NCI-H146 treated with DMSO at 0.1 percent for 48 hours (cell line): ENCODE measurements around the gene ZNF831.

ENCODE experiments used
- DNase-seq: peaks from one replicate; lab custom pipeline; 2025; ENCODE audit not compliant: unreplicated experiment; lab: John Stamatoyannopoulos, UW

The ZNF831 gene

DNA sequence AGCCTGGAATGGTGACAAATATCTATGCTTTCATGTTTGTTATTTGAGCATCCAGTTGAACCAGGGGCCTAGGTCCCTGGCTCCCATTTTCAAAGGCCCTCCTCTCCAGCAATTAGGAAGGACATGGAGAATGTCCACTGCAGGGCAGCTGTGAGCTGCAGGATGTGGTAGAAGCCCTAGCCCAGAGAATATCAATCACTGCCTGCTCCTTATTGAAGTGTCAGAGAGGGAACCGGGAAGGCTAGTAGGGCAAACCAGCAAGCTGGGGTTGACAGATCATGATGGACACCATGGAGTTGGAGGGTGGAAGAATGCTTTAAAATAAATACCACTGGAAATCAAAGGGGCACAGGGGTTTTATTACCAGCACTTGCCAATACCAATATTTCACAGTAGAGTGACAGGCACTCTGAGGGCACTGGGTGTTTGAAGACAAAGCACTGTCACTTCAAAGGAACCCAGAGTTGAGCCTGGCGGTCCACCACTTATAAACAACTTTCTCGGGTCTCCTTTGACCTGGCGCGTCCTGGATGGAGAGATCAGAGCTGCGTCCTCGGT lies 47.7 kb downstream of the ZNF831 start:
- DNase-seq: no peak

DNA sequence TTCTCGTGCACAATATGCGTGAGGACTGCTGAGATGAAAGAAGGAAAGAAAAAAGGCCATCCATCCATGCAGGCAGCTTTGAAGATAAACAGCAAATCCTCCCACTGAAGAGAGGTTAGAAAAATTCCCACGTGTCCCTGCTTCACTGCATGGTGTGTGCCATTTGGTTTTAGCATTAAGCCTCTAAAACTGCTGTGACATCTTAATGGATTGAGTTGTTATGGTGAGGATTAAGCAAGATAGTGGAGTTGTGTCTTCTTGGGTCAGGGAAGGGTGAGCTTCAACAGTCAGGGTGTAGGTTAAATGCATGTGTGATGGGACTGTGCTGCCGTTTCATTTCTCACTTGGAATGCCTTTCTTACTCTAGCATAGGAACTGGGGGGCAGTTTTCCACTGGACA lies 50.5 kb downstream of the ZNF831 start:
- DNase-seq: no peak

DNA sequence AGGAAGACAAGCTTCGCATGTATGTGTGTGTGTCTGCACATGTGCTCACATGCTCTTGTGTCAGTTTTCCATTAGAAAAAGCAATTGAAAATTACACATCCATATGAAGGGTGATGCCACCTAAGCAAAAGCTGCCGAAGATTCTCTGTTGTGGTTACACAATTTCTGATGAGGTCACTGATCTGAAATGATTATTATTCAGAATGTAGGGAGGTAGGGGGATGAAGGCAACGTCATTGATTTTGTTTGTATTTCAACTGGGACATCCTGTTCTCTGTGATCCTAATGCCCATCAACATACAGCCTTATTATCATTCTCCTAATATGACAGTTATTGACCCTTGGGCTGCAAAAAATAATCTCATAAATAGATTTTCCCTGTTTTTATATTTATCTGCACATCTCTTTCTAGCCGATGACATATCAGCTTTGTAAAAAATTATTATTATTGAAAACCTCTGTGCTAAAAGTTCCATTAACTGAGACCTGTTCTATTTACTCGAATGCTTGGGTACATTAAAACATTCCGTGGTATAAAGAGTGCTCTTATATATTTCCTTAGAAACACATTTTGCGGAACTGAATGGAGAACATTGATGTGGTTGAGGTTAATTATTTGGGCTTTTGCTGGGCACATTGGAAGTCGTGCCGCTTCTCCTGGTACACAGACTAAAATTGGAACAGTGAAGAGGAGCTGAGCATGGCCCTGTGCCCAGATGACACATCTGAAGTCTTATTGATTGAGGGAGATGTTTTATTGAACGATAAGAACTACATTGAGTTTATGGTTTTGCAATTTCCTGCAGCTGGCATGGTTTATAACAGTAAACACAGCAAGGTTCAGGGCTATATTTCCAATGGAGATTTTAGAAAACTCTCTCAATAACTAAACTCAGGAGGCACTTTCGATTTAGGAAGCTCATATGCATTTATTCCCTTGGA lies 51.3 kb downstream of the ZNF831 start:
- DNase-seq: no peak

DNA sequence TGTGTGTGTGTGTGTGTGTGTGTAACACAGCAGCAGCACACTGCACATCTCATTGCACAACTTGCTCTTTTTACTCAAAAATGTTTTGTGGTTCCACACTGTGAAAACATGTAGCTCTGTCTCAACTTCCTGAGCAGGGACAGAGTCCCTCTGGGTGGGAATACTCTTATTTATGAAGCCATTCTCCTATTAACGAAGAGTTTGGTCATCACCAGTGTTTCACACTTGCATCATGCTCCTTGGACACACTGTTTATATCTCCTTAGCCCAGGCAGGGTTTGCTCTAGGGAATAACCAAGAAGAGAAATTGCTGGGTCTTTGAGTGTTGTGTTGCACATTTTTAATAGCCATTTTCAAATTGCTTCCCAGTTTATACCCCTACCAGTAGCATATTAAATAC lies 53.6 kb downstream of the ZNF831 start:
- no peak for DNase-seq

DNA sequence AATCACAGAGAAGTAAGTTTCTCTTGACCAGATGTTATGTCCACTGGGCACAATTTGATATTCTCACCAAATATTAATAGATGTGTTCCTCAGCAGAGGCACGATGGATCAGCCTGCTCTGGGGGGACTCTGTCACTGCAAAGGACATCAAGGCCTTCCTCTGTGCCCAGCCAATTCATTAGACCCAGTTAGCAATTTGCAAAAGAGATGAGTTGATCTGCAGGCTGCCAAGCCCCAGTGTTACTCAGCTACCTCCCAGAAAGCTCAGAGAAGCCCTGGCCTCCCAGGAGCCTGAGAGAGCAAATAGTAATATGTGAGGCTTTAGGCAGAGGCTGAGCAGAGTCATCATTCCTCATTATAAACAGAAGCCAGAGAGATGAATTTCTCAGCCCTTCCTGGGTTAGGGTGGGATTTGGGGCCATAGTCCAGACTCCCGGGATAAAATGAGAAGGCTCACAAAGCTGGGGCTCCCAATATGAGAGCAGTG lies 54.2 kb downstream of the ZNF831 start:
- no peak for DNase-seq

DNA sequence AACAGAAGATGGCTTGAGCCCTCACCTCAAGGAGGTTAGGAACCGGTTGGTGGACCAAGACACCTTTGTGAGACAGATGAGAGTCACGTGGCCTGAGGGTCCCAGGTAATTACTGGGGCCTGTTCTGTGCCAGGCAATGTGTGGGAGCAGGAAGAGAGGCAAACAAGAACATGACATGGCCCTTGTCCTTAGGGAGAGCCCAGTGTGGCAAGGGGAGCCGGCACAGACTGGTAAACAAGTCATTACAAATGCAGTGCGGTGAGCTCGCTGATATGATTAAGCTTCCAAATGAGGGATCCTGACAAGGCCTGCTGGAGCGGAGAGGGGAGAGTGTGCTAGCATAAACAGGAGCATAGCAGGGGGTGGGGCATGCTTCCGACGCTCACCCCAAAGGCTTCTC lies 55.6 kb downstream of the ZNF831 start:
- no peak for DNase-seq

DNA sequence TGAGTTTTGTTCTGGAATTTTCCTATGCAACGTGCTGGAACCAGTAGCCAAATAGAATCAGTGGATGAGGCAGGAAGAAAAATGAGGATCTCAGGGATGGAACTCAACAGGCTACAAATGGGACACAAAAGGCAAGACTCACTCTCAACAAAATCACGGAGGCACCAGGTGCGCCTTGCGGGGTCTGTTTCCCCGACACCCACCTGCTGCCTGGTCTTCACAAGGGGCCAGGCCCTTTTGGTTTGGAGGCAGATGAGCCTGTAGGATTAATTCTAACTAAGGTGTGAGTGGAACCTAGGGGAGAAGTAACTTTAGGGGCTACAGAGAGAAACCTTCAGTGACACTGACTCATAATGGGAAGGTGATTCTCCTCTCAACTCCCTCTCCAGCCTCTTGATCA lies 56.5 kb downstream of the ZNF831 start:
- DNase-seq: no peak

DNA sequence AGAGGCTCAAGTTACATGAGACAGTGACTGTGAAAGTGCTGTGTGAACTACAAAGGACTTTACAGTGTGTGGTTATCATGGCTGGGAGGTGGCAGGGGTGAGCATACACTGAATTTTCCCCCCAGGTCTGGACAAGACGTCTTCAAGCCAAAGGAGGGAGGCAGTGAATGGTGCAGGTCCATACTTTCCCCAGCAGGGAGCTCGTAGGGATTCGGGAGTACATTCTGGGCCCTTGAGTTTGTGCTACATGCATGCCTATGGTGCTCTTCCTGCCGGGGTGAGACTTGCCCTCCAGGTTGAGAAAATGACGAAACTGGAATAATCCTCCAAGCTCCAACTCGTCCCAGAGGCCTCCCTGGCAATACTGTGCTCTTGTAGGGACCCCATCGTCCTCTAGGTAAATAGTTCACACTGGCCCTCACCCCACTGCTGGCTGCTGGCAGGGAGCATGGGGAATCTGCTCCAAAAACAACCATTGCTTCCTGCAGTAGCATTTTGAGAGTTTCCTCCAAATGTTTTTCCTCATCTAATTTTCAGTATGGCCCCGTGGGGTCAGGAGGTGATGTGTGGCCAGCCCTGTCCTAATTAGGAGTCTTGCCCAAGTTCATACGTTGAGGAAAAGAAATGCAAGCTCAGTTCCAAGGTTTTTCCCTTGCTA lies 57.6 kb downstream of the ZNF831 start:
- DNase-seq: no peak

DNA sequence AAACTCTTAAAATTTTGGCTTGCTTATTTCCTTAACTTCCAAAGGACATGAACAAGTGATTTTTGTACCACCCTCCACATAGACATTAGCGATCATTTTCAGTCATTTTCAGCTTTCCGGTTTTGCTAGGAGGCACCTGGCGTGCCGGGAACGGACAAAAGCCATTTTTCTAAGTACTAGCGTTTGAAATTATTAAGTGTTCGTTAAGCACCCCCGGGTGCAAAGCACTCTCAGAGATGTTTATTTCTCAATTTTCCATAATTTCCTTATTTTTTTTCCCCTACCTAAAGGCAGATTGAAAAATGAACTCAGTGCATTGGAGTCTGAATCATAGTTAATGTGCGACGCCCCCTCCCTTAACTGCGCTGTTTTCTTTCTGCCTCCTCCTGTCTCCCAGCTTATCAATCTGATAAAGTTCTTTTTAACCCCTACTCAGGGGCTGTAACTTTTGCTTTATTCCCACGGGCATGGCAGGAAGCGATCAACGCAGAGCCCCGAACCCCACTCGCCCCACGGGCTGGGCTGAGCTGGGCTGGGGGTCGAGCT lies 58.2 kb downstream of the ZNF831 start:
- DNase-seq: no peak

DNA sequence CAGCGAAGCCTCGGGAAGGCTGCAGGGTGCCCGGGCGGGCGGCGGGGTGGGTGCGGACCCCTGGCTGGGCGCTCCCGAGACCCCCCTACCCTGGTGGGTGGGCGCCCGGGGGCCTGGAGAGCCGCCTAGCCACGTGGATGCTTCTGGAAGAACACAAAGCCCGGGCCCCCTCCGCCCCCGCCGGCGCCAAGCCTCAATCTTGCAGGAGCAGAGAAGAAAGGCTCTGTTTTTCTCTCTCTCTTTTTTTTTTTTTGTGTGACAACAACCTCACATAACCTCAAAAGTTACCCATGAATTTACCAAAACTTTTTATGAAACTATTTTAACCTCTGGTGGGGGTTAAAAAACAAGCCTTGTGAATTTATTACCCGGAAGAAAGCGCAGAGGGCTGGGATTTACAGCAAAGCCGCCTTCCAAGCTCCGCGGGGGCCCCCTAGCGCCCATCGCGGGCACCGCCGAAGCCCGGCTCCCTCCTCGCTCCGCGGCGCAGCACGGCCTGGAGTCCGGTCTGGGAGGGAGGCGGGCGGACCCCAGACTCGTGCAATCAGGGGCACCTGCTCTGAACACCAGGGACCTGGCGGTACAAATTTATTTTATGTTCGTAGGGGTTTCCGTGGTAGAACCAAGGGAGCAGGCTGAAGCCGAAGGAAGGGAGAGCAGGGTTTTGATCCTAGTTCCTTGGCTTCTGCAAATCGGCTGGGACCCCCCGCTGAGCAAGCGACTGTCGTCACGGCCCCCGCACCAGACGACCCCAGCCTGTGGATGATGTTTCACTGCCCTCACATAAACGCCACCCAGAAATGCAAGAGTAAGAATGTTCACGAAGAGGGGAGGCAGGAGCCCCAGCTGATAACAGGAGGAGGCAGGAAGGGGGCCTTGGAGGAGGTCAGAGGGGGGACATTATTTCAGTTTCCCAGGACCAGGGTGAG lies 58.9 kb downstream of the ZNF831 start:
- DNase-seq: peak; percentile 46

DNA sequence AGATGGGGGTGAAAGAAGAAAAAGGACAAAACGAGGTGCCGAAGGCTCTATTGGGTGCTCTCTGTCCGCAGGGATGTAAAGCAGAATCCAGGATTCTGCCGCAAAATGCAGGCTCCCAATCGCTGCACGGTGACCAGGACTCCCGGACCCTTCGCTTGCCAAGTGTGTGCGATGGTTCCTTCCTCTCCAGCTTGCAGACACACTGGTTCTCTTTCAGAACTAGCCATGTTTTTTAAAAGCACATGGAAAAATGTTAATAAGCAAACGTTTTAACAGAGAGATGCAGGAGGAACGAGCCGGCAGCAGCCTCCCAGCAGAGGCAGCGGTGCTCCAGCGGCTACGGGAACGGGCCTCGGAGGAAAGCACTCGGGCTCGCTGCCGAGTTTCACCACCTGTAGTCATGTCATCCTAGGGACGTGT lies 59.6 kb downstream of the ZNF831 start:
- DNase-seq: no peak

DNA sequence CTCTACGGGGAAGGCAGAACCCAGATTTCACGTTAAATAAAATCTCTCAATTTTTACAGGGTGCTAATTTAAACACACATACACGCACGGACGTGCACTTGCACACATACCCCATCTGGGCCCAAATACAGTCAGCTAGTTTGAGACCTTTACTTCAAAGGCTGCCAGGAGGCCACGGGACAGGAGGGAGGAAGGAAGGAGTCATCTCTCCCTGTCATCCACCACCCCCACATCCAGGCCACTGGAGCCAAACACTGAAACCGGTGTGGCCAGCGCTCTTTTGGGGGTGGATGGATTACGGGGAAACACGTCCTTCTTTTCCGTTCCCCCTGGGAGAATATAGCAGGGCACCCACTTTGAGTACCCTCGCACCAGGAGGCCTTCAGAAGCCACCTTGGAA lies 60.1 kb downstream of the ZNF831 start:
- no peak for DNase-seq

DNA sequence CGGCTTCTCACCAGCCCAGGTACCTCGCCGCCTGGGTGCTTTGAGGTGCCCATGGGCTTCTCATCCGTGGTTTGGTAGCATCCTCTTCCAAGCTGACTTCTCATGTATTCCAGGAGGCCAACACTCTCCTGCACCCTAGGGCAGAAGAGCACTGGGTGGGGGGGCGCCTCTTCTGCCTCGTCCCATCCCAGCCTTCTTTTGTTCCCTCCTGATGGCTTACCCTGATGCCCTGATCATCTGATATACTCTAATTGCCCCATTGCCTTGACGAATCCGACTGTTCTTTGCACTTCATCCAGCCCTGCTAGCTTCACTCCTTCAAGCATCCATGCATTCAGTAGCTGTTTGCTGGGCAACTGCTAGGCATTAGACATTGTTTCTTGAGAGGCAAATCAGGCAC lies 60.6 kb downstream of the ZNF831 start:
- DNase-seq: no peak

DNA sequence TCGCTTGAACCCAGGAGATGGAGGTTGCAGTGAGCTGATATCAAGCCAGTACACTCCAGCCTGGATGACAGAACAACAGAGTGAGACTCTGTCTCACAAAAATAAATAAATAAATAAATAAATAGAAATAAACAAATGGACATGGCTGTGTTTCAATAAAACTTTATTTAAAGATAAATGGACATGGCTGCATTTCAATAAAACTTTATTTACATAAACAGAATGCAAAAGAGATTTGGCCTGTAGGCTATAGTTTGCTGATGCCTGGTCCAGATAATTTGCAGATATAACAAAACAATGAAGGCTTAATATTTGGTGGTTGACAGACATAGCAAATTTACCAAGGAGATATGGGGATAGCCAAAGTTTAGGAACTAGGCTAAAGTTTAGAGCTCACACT lies 66.8 kb downstream of the ZNF831 start:
- no peak for DNase-seq

DNA sequence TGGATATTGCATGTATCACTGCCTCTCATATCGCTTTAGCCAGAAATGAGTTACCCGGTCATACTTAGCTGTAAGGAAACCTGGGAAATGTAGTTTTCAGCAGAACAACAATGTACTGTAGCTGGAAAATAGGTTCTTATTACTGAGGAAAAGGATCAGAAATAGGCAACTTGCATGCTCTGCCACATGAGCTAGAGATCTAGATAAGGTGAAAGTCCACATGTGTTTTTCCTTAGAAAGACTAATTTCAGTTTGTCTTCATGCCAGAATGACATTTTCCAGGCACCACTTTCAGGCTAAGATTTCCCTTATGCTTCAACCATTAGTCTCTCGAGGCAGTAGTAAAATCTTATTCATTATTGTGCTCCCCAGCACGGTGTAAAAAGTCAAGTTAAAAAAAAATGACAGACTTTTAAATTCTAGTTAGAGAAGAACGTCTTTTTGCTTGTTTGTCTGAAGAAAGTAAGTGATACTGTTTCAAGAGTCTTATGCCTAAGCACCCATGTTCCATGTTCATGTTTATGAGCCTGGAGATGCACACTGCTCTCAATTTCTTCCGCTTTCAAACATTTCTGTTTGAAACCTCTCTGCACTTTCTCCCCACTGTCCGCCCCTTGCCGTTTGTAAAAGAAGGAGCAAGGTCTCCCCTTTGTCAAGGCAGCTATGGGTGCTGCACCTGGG lies 67.6 kb downstream of the ZNF831 start:
- no peak for DNase-seq

DNA sequence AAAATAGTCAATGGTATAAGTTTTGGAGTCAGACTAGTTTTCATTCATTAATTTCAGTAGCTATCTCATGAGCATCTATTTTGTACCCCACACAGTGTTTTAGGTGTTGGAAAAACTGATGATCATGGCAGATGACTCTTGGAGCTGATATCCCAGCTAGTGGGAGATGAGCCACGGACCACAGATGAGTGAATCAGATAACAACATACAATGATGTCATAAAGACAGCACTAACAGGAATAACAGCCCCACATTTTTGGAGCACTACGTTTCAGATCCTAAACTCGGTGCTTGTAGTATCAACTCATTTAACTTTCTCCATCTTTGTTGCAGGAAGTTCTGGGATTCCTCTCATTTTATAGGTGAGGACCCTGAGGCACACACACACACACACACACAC lies 69.0 kb downstream of the ZNF831 start:
- DNase-seq: no peak

DNA sequence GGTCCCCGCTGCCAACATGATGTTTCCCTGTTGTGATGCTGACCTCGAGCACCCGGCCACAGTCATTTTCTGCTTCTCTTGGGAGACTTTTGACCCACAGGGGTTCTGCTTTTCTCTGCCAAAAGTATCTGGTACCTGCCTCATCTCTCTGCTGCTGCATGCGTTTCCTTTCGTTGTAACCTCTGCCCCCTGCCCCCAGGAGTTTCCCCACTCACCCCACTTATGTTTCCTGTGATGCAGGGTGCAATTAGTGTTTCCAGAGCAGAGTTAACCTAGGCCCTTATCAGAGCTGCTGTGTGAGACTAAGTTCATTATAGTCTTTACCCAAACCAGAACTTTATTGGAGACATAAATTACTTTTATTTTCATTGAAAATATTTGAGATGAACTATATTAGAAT lies 71.6 kb downstream of the ZNF831 start:
- no peak for DNase-seq

DNA sequence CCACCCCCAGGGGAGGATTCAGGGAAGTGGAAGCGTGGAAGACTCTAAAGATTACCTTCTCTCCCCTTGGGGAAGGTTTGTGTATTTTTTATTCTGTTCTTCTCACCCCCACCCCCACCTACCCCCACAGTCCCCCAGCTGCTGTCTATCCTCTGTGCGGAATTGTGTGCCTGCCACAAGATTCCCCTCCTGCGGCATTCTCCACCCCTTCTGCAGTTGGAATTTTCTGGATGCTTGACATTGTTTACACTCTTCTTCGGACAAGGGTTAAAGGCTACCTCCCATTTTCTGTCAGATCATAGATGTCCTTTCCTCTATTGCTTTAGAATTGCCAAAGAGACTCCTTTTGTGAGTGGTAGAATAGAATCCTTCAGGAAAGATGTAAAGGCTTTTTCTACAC lies 76.4 kb downstream of the ZNF831 start:
- DNase-seq: no peak

DNA sequence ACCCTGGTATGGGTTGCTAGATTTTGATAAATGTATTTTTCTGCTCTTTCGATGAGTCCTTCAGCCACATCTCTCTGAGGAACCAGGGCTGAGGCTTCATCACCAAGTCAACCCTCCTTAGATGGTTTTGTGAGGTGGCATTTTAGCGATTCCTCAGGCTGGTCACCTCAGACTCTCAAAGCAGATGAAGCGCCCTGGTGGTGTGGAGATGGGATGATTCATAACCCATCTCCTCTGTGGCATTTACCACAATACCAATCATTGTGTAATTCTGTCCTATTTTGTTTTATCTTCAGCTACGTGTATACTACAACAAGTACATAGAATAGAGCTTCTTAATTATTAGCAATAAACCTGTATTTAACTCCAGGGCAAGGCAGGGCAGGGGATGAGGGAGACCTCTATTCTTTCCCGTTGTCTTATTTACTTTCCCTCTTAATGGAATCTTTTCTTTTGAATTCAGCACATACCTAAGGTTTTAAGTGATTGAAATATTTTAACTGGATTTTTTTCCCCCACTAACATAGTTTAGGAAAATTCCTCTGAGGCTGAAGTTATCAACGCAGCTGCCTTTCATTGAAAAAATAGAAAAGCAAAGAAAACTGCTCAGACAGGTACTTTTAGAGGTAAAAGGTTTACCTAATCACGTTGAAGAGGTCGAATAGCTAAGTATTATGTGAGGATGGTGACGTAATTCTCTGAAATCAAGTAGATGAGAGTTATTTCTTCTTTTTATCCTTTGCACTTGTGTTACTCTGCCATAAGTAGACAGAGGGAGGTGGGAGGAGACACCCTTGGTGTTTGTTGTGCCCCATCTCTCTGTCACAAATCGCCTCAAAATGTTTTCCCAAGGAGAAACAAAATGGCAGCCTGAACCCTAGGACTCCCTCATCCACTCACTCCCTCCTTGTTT lies 79.3 kb downstream of the ZNF831 start:
- no peak for DNase-seq
